ENCODE data around the gene TNRC18.
A peak's percentile ranks its signal among the peaks of the same experiment; 100 is the strongest.
"Not testable (repeated sequence)": the region's sequence is repeated elsewhere in the genome, so short reads cannot be mapped to it uniquely, and the experiment has no call there.

TNRC18 gene

GRCh38 chr7:5423306-5423975 is at the start of gene TNRC18:
Gene TNRC18 (minus strand): TSS chr7:5423834. CDS start chr7:5421246, 2,588 bp downstream.
- peak in 1 of 2 donors; percentile 27 for DNase-seq

- DNase-seq = no peak
Measured at GRCh38 chr7:5472432-5473315, 49.0 kb upstream of the TNRC18 start.

- DNase-seq = not testable (repeated sequence)
Measured at GRCh38 chr7:5471623-5472022, 48.0 kb upstream of the TNRC18 start.

- DNase-seq = no peak
Measured at GRCh38 chr7:5470816-5471215, 47.2 kb upstream of the TNRC18 start.

- DNase-seq = no peak
Measured at GRCh38 chr7:5470167-5470532, 46.5 kb upstream of the TNRC18 start.

GRCh38 chr7:5469375-5470166 is 45.9 kb upstream of the TNRC18 start:
- DNase-seq = no peak

GRCh38 chr7:5467645-5468044 is 44.0 kb upstream of the TNRC18 start:
- DNase-seq = no peak

GRCh38 chr7:5466551-5466950 is 42.9 kb upstream of the TNRC18 start:
- no peak for DNase-seq

GRCh38 chr7:5463031-5463430 is 39.4 kb upstream of the TNRC18 start:
- no peak for DNase-seq

- no peak for DNase-seq
Measured at GRCh38 chr7:5462216-5462615, 38.6 kb upstream of the TNRC18 start.

GRCh38 chr7:5458921-5459480 is 35.4 kb upstream of the TNRC18 start:
- no peak for DNase-seq

GRCh38 chr7:5457245-5457735 is 33.7 kb upstream of the TNRC18 start:
- no peak for DNase-seq

GRCh38 chr7:5456409-5456808 is 32.8 kb upstream of the TNRC18 start:
- DNase-seq = no peak

GRCh38 chr7:5455581-5456219 is 32.1 kb upstream of the TNRC18 start:
- no peak for DNase-seq

GRCh38 chr7:5455175-5455574 is 31.5 kb upstream of the TNRC18 start:
- no peak for DNase-seq

GRCh38 chr7:5454485-5454884 is 30.9 kb upstream of the TNRC18 start:
- no peak for DNase-seq

- no peak for DNase-seq
Measured at GRCh38 chr7:5453566-5454075, 30.0 kb upstream of the TNRC18 start.

GRCh38 chr7:5452937-5453540 is 29.4 kb upstream of the TNRC18 start:
- no peak for DNase-seq

GRCh38 chr7:5452470-5452899 is 28.9 kb upstream of the TNRC18 start:
- DNase-seq = no peak

- DNase-seq = no peak
Measured at GRCh38 chr7:5451391-5451790, 27.8 kb upstream of the TNRC18 start.

- DNase-seq = peak; percentile 37 to 38
Measured at GRCh38 chr7:5450549-5451327, 27.1 kb upstream of the TNRC18 start.
